Psoas muscle (tissue), 8 donors: ENCODE measurements around the gene PCED1A. TPM values are rescaled to one million over a fixed set of nuclear protein-coding genes. Genes with fewer than 3 reads are reported as not detected.

ENCODE experiments used
- ATAC-seq, 4 donors: fragments of 200-7000 bp; cut with Tn5 transposase; one replicate each; pipeline ENCODE4 v1.9.1; 2020; ENCODE audit warnings: moderate library complexity in 3 of 4, mild to moderate bottlenecking in 2 of 4
- DNase-seq, 2 donors: peaks; one replicate each; pipeline ENCODE4 v3.0.0-alpha.2; 2020
- H3K27ac ChIP-seq: fragments of 200-600 bp; one replicate; pipeline ENCODE4 v1.8.0; 2022
- H3K27me3 ChIP-seq, 3 donors: fragments of 200-600 bp in 1 of 3; one replicate each; pipeline versions ENCODE4 v1.6.1 to v1.8.0; 2013 to 2022; ENCODE audit warnings: low read length in 2 of 3, mild to moderate bottlenecking in 2 of 3, moderate library complexity in 1 of 3; ENCODE audit not compliant: insufficient read depth in 3 of 3
- H3K36me3 ChIP-seq, 2 donors: fragments of 200-600 bp in 1 of 2; one replicate each; pipeline versions ENCODE4 v1.6.1 to v1.8.0; 2013 to 2022; ENCODE audit warnings: low read depth in 1 of 2, mild to moderate bottlenecking in 1 of 2, moderate library complexity in 1 of 2; ENCODE audit not compliant: insufficient read depth in 1 of 2
- H3K4me1 ChIP-seq: fragments of 200-600 bp; one replicate; pipeline ENCODE4 v1.8.0; 2022
- H3K4me3 ChIP-seq: fragments of 200-600 bp; one replicate; pipeline ENCODE4 v1.8.0; 2022; ENCODE audit warnings: mild to moderate bottlenecking
- H3K9me3 ChIP-seq: fragments of 200-600 bp; one replicate; pipeline ENCODE4 v1.8.0; 2022
- WGBS, 3 donors: extraction: QIAGEN DNeasy Blood & Tissue Kit; methylation state at CpG; one replicate each; pipeline versions ENCODE4 v1.1.6 to v1.1.7; 2013; 5-methylcytosine and 5-hydroxymethylcytosine counted together
- intact Hi-C, 2 donors: fragments of 100-400 bp; cut with DNase I; formaldehyde crosslinking; loops; one replicate each; pipeline versions ENCODE4 v1.11.0 to v1.14.2; 2022
- polyA plus RNA-seq, 3 donors: library from polyadenylated mRNA; stranded (reverse); fragments of 200-250 nt; gene quantifications; one replicate each; pipeline ENCODE4 v1.2.3, GENCODE V29; 2013
- total RNA-seq, 4 donors: library from RNA; stranded (reverse); fragmentation: NEBNext Ultra II Directional in 2 of 4; extraction: Animal tissue kit (Norgen Biotek cat#: 25700) in 2 of 4; gene quantifications; one replicate each; pipeline versions ENCODE4 v1.2.1 to v1.2.4, GENCODE V29; 2021 to 2023
- TF ChIP-seq, protein P1 (sequence below): fragments of 200-600 bp; IDR thresholded peaks from one replicate; pipeline ENCODE4 v1.8.0; 2022; ENCODE audit warnings: antibody characterized with exemption
- donor health status: healthy with polysubstance abuse.
- donor health status: DM: no; HTN: no; CAD: no; lungs with moderate emphysema.
- donor health status: Bipolar disorder and iron deficiency.
- donor health status: healthy.
- donor health status: DM: yes; HTN: yes; CAD: no.
- donor health status: DM: no; HTN: no; CAD: no.
- donor health status: DM: no; HTN: no; CAD: no.
- donor health status: DM: yes; HTN: yes; CAD: no.

Gene PCED1A
- total and polyA plus RNA-seq, 7 donors: 4.2 to 11.5 (median 6.4) TPM

DNA sequence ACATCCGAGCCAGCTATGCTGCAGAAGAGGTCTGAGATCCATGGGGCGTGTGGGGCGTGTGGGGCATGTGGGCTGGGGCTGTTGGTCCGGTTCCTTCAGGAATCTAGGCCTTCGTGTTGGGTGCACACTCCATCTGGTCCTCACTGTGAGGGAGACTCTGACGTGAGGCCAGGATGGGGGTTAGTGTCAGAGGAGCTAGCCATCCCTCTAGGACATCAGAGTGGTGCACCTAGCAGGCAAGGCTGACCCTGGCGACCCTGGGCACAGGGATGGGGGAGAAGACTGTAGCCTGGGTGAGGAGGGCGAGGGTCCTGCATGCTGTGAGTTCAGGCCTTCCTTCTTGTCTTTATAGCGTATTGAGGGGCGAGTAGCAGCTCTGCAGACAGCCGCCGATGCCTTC is 24.2 kb upstream of the PCED1A start:
- H3K4me3 ChIP-seq: no peak overlapping the region
- DNase-seq (no peak), ATAC-seq (no peak)
- H3K4me1 ChIP-seq: no peaks in the 10 kb centered on the region
- WGBS, 3 donors: 94 to 96% (median 96%) methylated on average over 12 of the region's 12 CpGs
- no peaks in the 10 kb centered on the region for H3K27me3 ChIP-seq
- H3K27ac ChIP-seq: no peak overlapping the region
- TF ChIP-seq, protein P1, sequence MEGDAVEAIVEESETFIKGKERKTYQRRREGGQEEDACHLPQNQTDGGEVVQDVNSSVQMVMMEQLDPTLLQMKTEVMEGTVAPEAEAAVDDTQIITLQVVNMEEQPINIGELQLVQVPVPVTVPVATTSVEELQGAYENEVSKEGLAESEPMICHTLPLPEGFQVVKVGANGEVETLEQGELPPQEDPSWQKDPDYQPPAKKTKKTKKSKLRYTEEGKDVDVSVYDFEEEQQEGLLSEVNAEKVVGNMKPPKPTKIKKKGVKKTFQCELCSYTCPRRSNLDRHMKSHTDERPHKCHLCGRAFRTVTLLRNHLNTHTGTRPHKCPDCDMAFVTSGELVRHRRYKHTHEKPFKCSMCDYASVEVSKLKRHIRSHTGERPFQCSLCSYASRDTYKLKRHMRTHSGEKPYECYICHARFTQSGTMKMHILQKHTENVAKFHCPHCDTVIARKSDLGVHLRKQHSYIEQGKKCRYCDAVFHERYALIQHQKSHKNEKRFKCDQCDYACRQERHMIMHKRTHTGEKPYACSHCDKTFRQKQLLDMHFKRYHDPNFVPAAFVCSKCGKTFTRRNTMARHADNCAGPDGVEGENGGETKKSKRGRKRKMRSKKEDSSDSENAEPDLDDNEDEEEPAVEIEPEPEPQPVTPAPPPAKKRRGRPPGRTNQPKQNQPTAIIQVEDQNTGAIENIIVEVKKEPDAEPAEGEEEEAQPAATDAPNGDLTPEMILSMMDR: no peak
- H3K9me3 ChIP-seq: no peaks in the 10 kb centered on the region
- intact Hi-C loops: no loop called here
- H3K36me3 ChIP-seq: peaks cover 0 to 71% of the 10 kb centered on the region in 2 donors

DNA sequence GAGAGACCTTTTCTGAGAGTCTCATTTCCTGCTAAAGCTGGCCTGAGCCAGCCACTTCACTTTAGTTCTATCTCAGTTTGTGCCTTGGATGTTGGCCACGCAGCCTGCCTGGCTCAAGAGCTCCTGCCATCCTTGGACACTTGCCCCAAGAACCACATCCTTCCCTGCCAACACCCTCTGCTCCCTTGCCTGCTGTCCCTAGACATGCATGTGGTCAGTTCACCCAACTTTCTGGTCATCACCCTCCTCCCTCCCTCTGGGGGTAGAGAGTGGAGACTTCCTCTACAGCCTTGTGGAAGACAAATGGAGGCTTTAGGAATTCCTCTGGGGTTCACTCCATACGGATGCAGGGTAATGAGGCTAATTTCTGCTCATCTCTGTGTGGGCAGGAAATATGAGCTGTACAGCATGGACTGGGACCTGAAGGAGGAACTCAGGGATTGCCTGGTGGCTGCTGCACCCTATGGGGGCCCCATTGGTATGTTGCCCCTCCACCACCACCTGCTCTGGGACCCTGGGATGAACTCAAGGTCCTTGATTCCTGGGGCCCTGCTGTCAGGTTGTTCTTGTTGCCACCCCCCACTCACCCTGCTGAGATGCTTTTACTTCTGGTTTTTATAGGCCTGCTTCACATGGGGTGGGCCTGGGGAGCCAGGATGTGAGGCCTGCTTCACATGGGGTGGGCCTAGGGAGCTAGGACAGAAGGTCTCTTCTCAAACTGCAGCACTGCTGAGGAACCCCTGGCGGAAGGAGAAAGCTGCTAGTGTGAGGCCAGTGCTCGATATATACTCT is 19.1 kb upstream of the PCED1A start:
- Histone ChIP-seq H3K36me3 (peaks cover 0 to 43% of the 10 kb centered on the region in 2 donors), H3K27me3 (no peaks in the 10 kb centered on the region), H3K4me3 (no peak overlapping the region), H3K27ac (no peak overlapping the region), H3K4me1 (peaks cover 5% of the 10 kb centered on the region), H3K9me3 (no peaks in the 10 kb centered on the region)
- intact Hi-C loops: loop anchor here in 1 of 2 donors (10.0 kb wide), 2 partner anchors 105 to 165 kb away; partner anchors contain the start of gene EBF4
- DNase-seq: no peak
- WGBS, 3 donors: 63 to 84% (median 70%) methylated on average over 4 of the region's 4 CpGs
- TF ChIP-seq, protein P1: no peak
- ATAC-seq: peak in 3 of 4 donors; percentile 46 to 75 (median 48)

DNA sequence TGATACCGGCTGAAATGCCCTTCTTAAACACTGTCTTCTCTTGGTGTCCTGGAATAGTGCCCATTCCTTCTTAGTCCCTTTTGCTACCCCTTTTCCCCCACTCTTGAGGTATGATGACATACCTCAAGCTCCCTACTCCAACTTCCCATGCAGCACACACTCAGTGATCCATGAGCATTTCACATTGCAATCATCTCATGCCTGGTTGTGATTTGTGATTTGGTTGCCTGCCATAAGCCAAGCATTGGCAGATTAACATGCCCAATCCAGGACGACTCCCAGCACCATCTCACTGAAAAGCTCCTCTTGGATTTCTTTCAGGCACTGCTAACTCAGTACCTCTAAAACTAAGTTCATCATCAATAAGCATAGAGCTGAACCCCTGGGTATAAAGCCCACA is 18.1 kb upstream of the PCED1A start:
- WGBS, 3 donors: 66 to 93% (median 81%) methylated on average over 2 of the region's 2 CpGs
- H3K4me1 ChIP-seq: peaks cover 5% of the 10 kb centered on the region
- H3K9me3 ChIP-seq: no peaks in the 10 kb centered on the region
- intact Hi-C loops: loop anchor here in 1 of 2 donors (10.0 kb wide), 2 partner anchors 104 to 164 kb away; partner anchors contain the start of gene EBF4
- ATAC-seq (no peak), DNase-seq (no peak)
- H3K36me3 ChIP-seq: peaks cover 0 to 34% of the 10 kb centered on the region in 2 donors
- TF ChIP-seq, protein P1: no peak
- H3K27ac ChIP-seq: no peak overlapping the region
- H3K4me3 ChIP-seq: no peak overlapping the region
- H3K27me3 ChIP-seq: no peaks in the 10 kb centered on the region

DNA sequence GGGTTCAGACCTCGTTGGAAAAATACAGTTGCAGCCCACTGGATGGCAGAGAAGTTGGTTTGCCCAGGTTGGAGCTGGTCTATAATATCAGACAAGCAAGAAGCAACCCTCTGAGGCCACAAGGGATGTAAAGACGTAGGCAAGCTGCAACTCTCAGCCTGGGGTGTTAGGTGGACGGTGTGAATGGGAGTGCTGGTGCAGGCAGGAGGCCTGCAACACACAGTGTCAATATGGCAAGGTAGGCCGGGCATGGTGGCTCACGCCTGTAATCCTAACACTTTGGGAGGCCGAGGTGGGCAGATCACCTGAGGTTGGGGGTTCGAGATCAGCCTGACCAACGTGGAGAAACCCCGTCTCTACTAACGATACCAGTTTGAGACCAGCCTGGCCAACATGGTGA is 10.6 kb upstream of the PCED1A start:
- 87 to 94% (median 93%) methylated on average over 10 of the region's 10 CpGs for WGBS, 3 donors

More for the DNA sequence above, 10.6 kb upstream of the PCED1A start:
- no peak overlapping the region for H3K27ac ChIP-seq
- TF ChIP-seq, protein P1: no peak
- H3K36me3 ChIP-seq: peaks cover 3 to 8% of the 10 kb centered on the region in 2 donors
- ATAC-seq: no peak
- H3K4me1 ChIP-seq: no peaks in the 10 kb centered on the region
- no peak overlapping the region for H3K4me3 ChIP-seq
- intact Hi-C loops: loop anchor here in 1 of 2 donors (10.0 kb wide), 2 partner anchors 96 to 156 kb away; partner anchors contain the start of gene EBF4
- H3K27me3 ChIP-seq: no peaks in the 10 kb centered on the region
- DNase-seq: no peak
- no peaks in the 10 kb centered on the region for H3K9me3 ChIP-seq
